NCI-H748 treated with DMSO at 0.1 percent for 48 hours (cell line): ENCODE data around the gene LCT.
"Not testable (repeated sequence)": the region's sequence is repeated elsewhere in the genome, so short reads cannot be mapped to it uniquely, and the experiment has no call there.

ENCODE experiments used
- DNase-seq: peaks from one replicate; lab custom pipeline; 2025; lab: John Stamatoyannopoulos, UW

LCT gene

DNA sequence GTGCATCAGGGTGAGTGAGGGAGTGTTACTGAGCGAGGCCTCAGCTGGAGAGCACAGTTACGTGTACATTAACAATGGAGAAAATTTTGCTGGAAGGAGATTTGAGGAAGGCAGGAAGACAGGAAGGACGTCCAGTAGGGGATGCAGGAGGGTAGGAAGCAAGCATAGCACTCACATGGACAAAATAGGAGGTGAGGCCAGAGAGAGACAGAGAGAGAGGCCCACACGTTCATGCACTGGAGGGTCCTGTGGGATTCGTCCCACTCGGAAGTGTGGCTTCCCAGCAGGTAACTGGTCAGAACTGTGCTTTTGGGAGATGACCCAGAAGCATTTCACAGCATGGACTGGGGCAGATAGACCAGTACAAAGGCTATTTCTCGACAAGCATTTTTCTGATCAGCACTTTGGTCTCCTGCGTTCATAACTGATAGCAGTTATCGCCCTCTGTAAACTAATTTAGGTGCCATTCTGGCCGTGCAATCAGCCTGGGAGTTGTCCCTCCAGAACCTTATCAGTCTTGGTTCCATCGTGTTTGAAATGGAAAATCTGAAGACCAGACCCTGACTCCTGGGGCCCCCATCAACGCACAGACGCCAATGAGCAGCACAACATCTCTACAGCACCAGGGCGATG is 5.7 kb downstream of the LCT start:
- no peak for DNase-seq

DNA sequence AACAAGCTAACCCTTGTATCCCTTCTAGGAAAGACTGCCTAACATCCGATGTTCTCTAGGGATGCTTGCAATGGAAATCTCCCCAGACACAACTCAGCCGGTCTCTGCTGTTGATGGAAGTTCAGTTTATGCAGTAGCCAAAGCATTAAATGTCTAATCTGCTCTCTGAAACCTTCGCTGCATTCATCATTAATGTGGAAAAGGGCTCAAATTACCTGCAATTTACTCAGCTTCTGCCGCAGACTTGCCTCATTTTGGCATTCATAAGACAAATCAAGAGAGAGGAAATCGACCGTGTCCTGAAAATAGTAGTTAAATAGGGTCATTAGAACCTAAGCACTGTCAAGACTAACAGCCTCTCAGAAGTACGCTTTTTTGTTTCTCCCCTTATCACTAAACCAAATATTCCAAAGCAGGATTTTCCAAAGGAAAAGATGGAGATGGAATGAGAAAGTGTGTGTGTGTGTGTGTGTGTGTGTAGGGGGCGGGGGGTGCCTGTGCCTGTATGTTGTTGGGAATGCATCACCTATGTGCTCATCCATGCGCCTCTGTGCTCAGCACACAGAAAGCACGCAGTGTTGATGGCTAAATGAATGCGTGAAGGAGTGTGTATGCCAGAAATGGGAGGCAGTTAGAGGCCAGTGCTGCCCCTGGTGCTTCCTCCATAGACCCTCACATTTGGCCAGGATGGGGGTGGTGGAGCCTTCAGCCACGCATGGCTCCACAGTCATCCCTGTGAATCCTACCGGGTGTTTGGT is 7.4 kb downstream of the LCT start:
- DNase-seq, result peak; percentile 92

DNA sequence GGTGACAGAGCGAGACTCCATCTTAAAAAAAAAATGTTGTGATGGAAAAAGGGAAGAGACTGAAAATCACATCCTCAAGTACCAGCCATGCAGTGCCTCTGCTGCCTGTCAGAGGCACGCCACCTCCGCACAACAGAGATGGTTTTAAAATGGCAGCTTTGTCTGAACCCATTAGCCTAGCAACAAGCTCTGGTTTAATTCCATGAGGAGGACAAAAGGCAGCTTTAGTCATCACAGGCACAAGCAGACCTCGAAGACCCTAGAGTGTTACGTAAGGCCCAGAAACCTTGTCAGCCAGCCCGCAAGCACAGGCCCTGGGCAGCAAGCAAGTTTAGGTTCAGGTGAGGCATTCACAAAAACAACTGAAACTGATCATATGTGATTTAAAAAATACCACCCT is 10.4 kb downstream of the LCT start:
- no peak for DNase-seq

DNA sequence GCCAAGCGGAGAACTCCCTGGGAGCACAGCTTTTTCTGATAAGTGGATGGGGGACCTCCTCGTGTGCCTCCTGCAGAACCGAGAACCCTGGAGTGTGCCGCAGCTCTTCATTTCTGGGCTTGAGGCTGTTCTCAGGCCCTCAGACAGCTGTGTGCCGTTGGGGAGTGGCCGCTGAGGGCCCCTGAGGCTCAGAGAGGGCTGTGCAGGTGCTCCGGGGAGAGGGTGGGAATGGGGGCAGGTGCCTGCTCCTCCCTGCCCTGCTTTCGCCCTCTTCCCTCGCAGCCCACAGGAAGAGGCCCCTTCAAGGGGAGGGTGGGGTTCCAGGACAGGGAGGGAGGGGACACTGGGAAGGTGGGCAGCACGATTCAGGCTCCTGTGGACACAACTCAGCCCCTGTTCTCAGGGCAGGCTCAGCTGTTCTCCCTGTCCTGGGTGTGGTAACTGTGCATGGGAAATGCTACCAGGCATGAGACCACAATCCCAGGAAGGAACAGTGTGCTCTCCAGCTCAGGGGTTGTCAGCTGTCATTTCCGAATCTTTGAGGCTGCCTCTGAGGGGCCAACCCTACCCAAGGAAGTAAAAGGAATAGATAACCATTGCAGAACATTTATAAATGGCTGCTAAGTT is 11.3 kb downstream of the LCT start:
- DNase-seq, result no peak

DNA sequence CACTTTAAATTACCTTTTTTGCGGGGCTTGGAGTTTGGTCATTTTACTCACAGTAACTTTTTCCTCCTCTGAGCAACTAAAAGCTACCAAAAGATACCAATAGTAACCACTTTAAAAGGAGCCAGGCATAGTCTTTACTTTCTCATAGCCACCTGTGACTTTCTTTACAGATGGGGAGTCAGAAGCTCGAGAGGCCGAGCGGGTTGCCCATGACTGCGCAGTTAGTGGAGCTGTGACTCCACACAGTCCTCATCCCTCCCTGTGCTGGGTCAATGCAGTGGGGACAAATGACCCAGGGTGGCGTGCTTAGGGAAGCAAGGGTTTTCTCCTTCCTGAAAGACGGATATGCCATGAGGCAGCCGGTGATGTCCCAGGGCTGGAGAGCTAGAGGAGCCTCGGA is 11.9 kb downstream of the LCT start:
- no peak for DNase-seq

DNA sequence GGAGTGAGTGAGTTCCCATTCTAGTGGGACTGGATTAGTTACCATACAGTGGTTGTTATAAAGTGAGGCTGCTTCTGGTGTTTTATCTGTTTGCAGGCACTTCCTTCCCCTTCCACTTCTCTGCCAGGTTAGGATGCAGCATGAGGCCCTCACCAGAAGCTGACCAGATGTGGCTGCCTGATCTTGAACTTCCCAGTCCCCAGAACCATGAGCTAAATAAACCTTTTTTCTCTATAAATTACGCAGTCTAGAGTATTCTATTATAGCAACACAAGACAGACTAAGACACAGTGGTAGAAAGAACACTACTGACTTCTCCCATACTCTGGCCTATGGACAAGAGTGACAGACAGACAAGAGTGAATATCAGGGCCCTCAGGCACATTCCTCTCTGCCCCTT is 14.1 kb downstream of the LCT start:
- no peak for DNase-seq

DNA sequence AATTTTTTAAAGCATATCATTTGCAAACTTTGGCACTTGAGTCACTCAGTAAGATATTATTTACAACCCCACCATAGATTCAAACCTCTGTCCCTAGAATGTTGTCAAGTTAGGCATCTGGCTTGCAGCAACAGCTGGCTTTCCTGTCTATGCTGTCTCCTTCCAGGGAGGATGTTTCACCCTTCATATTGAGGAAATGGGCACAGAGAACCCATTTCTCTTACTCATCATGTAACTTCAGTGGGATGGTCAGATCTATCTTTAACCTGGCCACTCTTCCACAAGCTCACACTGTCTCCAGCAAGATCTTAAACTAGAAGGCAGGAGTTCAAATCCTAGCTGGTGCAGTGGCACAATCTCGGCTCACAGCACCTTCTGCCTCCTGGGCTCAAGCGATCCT is 15.8 kb downstream of the LCT start:
- DNase-seq, result no peak

DNA sequence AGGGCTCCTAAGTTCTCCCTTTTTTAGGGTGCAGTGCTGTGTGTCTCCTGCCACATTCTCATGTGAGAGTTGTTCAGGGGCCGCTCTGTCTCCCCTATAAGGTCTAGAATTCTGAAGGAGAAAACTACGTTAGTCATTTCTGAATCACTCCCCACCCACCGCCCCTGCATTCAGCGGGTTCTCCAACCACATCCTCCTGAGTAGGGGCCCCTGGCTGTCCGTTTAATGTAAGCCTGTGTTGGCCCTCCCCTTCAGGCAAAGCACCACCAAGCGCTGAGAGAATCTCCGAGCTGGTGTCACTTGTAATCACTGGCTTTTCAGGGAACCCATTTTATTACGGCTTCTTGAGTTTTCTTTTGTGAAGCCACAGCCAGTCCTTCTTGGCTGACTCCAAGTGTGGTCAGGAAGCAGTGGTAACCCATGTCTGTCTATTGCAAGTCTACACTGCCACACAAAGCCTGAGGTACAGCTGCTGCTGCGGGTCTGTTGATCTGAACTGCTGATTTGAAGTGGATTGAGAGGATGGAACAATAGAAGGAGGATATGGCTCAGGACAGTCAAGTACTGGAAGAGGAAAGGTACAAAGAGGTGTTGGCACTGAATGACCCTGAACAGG is 16.9 kb downstream of the LCT start:
- no peak for DNase-seq

DNA sequence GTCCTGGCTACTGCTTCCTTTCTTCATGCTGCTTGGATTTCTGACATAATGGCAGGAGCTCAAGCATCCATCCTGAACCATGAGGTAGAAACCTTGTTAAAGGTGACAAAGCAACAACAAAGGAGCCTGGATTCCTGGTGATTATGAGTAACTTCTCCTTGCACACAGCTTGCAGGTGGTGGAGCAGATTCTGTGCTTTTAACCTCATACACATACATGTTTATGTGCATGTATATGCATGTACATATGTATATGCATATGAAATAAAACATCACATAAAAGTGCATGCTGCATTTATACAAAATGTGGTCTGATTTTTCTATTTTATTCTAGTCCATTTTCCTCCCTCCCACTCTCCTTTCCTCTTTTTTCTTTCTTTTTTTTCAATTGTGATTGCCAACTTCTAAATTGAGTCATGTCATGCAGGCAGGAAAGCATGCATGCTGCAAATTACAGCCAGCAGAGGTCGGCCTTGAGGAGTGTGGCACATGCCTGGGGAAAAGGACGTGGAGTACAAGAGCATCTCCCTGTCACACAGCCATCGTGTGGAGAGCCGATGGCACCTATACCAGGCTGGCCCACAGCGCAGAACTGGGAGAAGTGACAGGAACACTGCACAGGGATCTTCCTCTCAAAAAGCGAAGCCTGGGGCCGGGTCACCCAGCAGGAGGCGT is 17.9 kb downstream of the LCT start:
- DNase-seq, result no peak

DNA sequence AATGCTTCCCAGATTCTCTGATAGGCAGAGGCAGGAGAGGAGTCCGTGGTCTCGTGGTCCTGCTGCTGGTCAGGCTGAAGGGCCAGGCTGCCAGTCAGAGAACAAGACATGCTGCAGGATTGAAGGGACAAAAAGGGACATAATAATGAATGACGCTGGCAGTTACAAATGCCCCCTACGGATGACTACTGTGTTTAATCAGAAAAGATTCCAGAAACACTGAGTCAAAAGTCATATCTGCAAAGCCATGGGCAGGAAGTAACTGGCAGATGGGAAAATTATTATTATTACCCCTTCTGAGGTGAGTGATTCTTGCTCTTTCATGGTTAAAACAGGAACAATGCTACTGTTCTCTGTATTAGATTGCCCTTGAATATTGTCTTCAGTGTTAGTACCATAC is 19.0 kb downstream of the LCT start:
- no peak for DNase-seq

DNA sequence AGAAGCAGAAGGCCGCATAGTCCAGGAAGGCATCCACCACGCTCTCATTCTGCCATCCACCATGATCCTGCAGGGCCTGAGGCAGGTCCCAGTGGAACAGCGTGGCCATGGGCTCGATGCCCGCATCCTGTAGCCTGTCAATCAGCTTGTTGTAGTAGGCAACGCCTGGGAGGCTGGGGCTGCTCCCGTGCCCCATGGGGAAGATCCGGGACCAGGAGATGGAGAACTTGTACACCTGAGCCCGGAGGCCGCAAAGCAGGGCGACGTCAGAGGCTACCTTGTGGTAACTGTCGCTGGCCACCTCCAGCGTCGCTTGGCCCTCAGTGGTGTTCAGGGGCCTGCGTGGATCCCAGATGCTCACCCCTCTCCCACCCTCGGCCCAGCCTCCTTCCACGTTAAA is 19.5 kb downstream of the LCT start:
- DNase-seq, result no peak

DNA sequence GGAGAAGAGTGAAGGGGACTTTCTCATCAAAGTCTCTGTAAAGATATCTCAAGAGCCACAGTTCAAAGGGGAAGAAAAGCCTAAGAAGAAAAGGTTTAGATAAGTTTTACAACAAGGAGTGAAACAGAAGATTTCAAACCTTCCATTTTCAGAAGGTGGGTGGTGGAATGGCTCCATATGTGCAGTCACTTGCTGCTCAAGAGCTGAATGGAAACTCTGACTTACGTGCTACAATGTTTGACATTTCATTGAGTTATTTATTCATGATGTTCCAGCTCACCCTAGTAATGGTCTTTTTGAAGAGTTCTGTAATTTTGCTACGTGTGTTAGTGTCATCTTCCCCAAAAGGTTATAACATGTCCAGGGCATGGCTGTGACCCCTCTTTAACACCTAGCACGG is 21.7 kb downstream of the LCT start:
- no peak for DNase-seq

DNA sequence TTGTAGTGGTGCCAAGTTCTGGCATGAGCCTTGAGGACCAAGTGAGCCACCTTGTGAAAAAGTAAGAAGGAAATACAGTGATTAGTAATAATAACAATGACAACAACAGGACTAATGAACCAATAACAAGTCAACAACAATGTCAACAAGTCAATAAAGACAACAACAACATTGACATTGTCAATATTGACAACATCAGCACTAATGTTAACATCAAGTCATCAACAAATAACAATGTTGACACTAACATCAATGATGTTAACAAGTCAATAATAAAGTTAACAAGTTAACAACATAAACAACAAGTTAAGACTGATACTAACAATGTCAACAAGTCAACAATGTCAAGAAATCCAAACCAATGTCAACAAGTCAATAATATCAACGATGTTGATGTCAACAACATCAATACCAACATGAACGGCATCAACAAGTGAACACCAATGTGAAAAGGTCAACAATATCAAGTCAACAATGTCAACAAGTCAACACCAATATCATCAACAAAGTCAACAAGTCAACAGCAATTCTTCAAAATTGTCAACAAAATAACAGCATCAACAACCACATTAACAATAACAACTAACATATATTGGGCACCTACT is 24.0 kb downstream of the LCT start:
- DNase-seq, result no peak

DNA sequence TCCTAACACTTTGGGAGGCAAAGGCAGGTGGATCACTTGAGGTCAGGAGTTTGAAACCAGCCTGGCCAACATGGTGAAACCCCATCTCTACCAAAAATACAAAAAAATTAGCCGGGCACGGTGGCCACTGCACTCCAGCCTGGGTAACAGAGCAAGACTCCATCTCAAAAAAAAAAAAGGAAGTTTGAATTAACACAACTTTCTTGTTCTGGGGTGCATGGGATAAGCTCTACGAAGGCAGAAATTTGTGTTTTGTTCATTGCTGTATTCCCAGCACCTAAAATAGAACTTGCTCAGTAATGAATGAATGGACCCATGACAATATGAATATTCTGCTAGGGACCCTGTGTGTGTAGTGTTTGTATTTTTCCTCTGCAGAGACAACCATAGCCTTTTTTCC is 29.1 kb downstream of the LCT start:
- DNase-seq, result not testable (repeated sequence)

DNA sequence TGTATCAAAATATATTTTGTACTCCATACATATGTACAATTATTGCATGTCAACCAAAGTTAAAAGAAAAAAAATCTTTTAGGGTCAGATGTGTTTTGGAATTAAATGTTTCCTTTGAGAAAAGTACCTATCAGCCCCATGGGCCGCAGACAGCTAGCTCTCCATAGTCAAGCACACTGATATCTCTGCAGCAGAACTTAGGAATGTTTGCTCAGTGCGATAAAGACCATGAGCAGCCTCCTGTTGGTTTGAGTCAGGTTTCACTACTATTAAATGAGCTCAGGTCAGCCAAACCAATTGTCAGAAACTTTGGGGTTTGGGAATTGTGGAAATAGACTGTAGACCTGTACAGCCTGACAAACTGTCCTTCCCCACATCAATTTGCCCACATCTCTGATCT is 33.7 kb downstream of the LCT start:
- DNase-seq, result no peak

DNA sequence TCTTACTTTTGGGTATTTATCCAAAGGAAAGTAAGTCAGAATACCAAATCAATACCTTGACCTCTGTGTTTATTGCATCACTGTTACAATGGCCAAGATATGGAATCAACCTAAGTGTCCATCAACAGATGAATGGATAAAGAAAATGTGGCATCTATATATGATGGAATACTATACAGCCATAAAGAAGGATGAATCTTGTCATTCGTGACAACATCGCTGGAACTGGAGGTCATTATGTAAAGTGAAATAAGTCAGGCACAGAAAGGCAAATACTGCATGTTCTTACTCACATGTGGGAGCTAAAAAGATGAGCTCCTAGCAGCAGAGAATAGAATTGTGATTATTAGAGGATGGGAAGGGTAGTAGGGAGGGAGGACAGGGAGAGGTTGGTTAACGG is 34.6 kb downstream of the LCT start:
- DNase-seq, result no peak

DNA sequence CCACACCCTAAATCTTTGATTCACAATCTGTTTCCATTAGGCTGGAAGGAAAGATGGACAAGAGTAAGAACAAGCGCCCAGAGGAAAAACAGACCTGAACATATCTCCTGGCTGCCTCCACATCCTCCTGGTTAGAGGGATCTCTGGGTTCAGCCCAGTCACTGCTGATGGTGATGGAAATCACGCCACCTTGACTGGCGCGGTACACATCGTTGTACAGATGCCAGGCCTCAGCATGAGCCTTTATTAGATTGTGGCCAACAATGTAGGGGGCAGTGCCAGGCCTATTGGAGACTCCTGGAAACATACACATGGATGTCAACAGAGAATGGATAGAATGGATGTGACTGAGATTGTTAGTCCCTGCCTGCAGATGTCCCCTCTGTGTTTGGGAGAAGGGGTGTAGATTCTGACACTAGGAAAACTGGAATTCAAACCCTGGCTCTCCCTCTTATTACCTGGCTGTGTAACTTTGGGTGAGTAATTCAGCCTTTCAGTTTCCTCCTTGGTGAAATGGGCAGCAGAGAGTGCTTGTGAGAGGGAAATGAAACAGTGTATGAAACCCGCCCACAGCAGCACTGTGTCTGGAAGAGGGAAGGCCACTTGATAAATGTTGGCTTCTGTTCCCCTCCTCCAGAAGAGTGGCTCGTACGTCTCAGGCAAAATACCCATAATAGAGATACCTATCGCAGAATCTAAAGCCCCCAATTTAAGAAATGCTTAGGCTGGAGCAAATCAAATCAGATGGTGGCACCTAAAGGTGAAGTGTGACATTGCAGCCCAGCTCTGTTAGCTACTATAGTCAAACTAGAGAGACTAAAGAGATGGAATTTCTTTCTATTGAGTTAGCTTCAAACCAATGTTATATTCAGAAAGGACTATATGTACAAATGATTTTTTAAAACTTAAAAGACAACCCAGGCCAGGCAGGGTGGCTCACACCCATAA is 36.2 kb downstream of the LCT start:
- DNase-seq, result no peak

DNA sequence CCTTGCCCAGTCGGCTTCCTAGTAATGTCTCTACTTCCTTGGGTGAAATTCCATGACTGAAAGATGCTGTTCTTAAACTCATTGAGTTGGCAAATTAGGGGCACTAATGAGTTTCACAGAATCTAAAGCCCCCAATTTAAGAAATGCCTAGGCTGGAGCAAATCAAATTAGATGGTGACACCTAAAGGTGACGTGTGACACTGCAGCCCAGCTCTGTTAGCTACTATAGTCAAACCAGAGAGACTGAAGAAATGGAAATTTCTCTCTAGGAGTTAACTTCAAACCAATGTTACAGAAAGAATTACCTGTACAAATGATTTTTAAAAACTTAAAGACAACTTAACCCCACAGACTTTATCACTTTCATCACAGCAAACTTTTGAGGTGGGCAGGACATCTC is 37.2 kb downstream of the LCT start:
- no peak for DNase-seq

DNA sequence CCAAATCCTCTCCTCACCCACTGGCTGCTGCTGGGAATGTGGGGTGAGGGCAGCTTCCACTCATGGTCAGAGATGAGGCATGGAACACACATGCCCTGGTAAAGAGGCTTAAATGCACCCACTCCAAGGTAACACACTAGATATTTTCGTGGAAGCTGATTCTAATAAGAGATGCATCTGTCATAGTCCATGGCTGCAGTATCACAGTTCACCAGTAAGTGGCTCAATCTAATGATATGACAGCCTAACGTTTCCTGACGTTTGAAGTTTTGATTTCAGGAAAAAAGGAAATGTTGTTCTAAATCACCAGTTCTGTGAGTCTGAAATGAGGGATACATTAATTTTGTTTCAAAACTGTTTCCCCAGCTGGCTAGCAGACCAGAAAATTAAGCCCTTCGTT is 38.2 kb downstream of the LCT start:
- DNase-seq, result no peak

DNA sequence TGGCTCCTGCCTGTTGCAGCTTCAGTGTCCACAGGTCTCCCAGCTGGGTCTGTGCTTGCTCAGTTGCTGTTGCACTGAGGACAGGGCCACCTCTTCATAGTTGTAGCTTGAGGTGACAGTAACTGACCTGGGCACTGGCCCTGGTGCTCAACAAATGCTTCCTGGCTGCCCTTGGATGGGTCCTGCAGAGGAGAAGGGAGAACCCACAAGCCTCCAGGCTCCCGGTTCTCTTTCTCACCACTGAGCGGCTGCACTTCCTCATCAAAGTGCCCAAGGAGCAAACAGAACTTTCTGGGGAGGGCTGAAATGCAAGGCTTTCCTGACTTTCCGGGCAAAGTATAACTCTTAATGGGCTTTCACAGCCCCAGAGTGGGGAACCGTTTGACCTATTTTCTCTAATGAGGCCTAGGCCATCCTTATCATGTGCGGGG is 38.7 kb downstream of the LCT start:
- DNase-seq, result no peak
